ENCODE results near the gene CYP46A1.

GRCh38 chr14:99752486-99753121 is 68.5 kb downstream of the CYP46A1 start:
- TF ChIP-seq CTCF (IDR thresholded peaks at IDR 0.05) (no peak), POLR2A (IDR thresholded peaks at IDR 0.05) (no peak)
